ENCODE results near the gene SPATA13. TPM values are rescaled to one million over a fixed set of nuclear protein-coding genes. Genes with fewer than 3 reads are reported as not detected.

SPATA13 gene
- total RNA-seq, 1 experiment from 2014 or later: 21.4 TPM

GRCh38 chr13:24146961-24147569 lies 13.5 kb upstream of the SPATA13 start:
- Histone ChIP-seq H3K36me3 (ENCODE audit: control insufficient read depth in 1 of 2, insufficient read depth in 2 of 2, low read length in 2 of 2) (no peaks in the 10 kb centered on the region), H3K79me2 (ENCODE audit: insufficient read depth, low read length) (no peaks in the 10 kb centered on the region), H3K9me3 (ENCODE audit: control insufficient read depth in 1 of 2, insufficient read depth in 1 of 2, low read depth in 1 of 2, low read length in 2 of 2) (no peaks in the 10 kb centered on the region), H3K4me2 (ENCODE audit: low read length) (no peak overlapping the region), H3K4me1 (ENCODE audit: control insufficient read depth in 1 of 2, insufficient read depth in 2 of 2, low read length in 2 of 2) (peaks cover 22 to 40% of the 10 kb centered on the region in 2 experiments), H3K9me2 (ENCODE audit: insufficient read depth) (no peaks in the 10 kb centered on the region), H3K4me3 (replicated peaks in 1 of 2; ENCODE audit: low read depth in 1 of 2, low read length in 2 of 2) (no peak overlapping the region), H3K27ac (ENCODE audit: low read depth, low read length) (no peak overlapping the region), H3K9ac (ENCODE audit: low read length) (no peak overlapping the region), H3K27me3 (ENCODE audit: insufficient read depth, low read length) (no peaks in the 10 kb centered on the region), H4K20me1 (ENCODE audit: insufficient read depth) (no peaks in the 10 kb centered on the region), H2AFZ (ENCODE audit: low read depth, low read length, poor library complexity, severe bottlenecking) (peak overlapping the region; percentile 74)
- ChIA-PET CTCF (no interaction called here), RAD21 (ENCODE audit: low non-redundant PET in 1 of 2, low total read pairs in 2 of 2, uncharacterized antibody in 2 of 2, unreplicated experiment in 2 of 2) (no interaction called here), POLR2A (no interaction called here)
- no peak for TF ChIP-seq CEBPB (IDR thresholded peaks at IDR 0.05; ENCODE audit: low read depth)
- no peak for TF ChIP-seq SP1 (IDR thresholded peaks at IDR 0.05; ENCODE audit: low read depth)
- TF ChIP-seq POLR2A (IDR thresholded peaks at IDR 0.05; ENCODE audit: borderline replicate concordance, extremely low read depth, insufficient read depth, insufficient read length): no peak
- TF ChIP-seq CBX3 (IDR thresholded peaks at IDR 0.05; ENCODE audit: low read depth): no peak
- no peak for TF ChIP-seq EGR1 (IDR thresholded peaks at IDR 0.05; ENCODE audit: low read depth)
- no peak for TF ChIP-seq ZNF274 (IDR thresholded peaks at IDR 0.05; ENCODE audit: low read depth, low read length)
- TF ChIP-seq ELF1 (IDR thresholded peaks at IDR 0.05; ENCODE audit: borderline replicate concordance, low read depth): no peak
- DNase-seq (ENCODE audit: low read depth, low spot score) (no peak), ATAC-seq (no peak)
- no TSS peak for BruUV-seq (replicated peaks)
- intact Hi-C loops (cut with micrococcal nuclease): loop anchor here (10.0 kb wide), 1 partner anchor 92 kb away; no protein-coding TSS in a partner anchor

GRCh38 chr13:24147570-24147963 lies 13.0 kb upstream of the SPATA13 start:
- H3K9ac ChIP-seq (ENCODE audit: low read length): no peak overlapping the region
- BruUV-seq (replicated peaks): no TSS peak
- TF ChIP-seq CBX3 (IDR thresholded peaks at IDR 0.05; ENCODE audit: low read depth): no peak
- no peak for TF ChIP-seq JUND (IDR thresholded peaks at IDR 0.05)
- TF ChIP-seq FOSL1 (IDR thresholded peaks at IDR 0.05; ENCODE audit: low read depth): no peak
- TF ChIP-seq EGR1 (IDR thresholded peaks at IDR 0.05; ENCODE audit: low read depth): no peak
- no peak for TF ChIP-seq TCF7L2 (IDR thresholded peaks at IDR 0.05; ENCODE audit: borderline replicate concordance, extremely low read depth, insufficient read depth, insufficient read length)
- no peak for TF ChIP-seq SP1 (IDR thresholded peaks at IDR 0.05; ENCODE audit: low read depth)
- TF ChIP-seq POLR2AphosphoS5 (IDR thresholded peaks at IDR 0.05; ENCODE audit: low read depth, low read length): no peak
- TF ChIP-seq SRF (IDR thresholded peaks at IDR 0.05; ENCODE audit: low read depth): no peak
- no peak for TF ChIP-seq CEBPB (IDR thresholded peaks at IDR 0.05; ENCODE audit: low read depth)
- no peak for TF ChIP-seq SIN3A (IDR thresholded peaks at IDR 0.05; ENCODE audit: low read depth)
- TF ChIP-seq ZNF274 (IDR thresholded peaks at IDR 0.05; ENCODE audit: low read depth, low read length): no peak
- TF ChIP-seq, protein P1, sequence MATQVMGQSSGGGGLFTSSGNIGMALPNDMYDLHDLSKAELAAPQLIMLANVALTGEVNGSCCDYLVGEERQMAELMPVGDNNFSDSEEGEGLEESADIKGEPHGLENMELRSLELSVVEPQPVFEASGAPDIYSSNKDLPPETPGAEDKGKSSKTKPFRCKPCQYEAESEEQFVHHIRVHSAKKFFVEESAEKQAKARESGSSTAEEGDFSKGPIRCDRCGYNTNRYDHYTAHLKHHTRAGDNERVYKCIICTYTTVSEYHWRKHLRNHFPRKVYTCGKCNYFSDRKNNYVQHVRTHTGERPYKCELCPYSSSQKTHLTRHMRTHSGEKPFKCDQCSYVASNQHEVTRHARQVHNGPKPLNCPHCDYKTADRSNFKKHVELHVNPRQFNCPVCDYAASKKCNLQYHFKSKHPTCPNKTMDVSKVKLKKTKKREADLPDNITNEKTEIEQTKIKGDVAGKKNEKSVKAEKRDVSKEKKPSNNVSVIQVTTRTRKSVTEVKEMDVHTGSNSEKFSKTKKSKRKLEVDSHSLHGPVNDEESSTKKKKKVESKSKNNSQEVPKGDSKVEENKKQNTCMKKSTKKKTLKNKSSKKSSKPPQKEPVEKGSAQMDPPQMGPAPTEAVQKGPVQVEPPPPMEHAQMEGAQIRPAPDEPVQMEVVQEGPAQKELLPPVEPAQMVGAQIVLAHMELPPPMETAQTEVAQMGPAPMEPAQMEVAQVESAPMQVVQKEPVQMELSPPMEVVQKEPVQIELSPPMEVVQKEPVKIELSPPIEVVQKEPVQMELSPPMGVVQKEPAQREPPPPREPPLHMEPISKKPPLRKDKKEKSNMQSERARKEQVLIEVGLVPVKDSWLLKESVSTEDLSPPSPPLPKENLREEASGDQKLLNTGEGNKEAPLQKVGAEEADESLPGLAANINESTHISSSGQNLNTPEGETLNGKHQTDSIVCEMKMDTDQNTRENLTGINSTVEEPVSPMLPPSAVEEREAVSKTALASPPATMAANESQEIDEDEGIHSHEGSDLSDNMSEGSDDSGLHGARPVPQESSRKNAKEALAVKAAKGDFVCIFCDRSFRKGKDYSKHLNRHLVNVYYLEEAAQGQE (IDR thresholded peaks at IDR 0.05; ENCODE audit: low read depth): no peak
- TF ChIP-seq EZH2 (IDR thresholded peaks at IDR 0.05): no peak
- ChIA-PET RAD21 (ENCODE audit: low non-redundant PET in 1 of 2, low total read pairs in 2 of 2, uncharacterized antibody in 2 of 2, unreplicated experiment in 2 of 2) (no interaction called here), POLR2A (no interaction called here), CTCF (no interaction called here)
- H3K4me2 ChIP-seq (ENCODE audit: low read length): peak overlapping the region; percentile 85; the same call in 1 of the 2 replicates
- peak overlapping the region; percentile 74 for H2AFZ ChIP-seq (ENCODE audit: low read depth, low read length, poor library complexity, severe bottlenecking)
- H3K9me2 ChIP-seq (ENCODE audit: insufficient read depth): no peaks in the 10 kb centered on the region
- H3K27me3 ChIP-seq (ENCODE audit: insufficient read depth, low read length): no peaks in the 10 kb centered on the region
- DNase-seq (ENCODE audit: low read depth, low spot score) (no peak), ATAC-seq (no peak)
- no peaks in the 10 kb centered on the region for H3K9me3 ChIP-seq (ENCODE audit: control insufficient read depth in 1 of 2, insufficient read depth in 1 of 2, low read depth in 1 of 2, low read length in 2 of 2)
- intact Hi-C loops (cut with micrococcal nuclease): loop anchor here (10.0 kb wide), 1 partner anchor 93 kb away; no protein-coding TSS in a partner anchor
- no peaks in the 10 kb centered on the region for H3K79me2 ChIP-seq (ENCODE audit: insufficient read depth, low read length)
- no peaks in the 10 kb centered on the region for H4K20me1 ChIP-seq (ENCODE audit: insufficient read depth)
- H3K4me3 ChIP-seq (replicated peaks in 1 of 2; ENCODE audit: low read depth in 1 of 2, low read length in 2 of 2): no peak overlapping the region
- H3K36me3 ChIP-seq (ENCODE audit: control insufficient read depth in 1 of 2, insufficient read depth in 2 of 2, low read length in 2 of 2): no peaks in the 10 kb centered on the region
- H3K27ac ChIP-seq (ENCODE audit: low read depth, low read length): no peak overlapping the region
- H3K4me1 ChIP-seq (ENCODE audit: control insufficient read depth in 1 of 2, insufficient read depth in 2 of 2, low read length in 2 of 2): peaks cover 22 to 40% of the 10 kb centered on the region in 2 experiments

All from HCT116 (cell line).